SHP77 (cell line): ENCODE results near the gene HOXD4.

Experiments
- DNase-seq, 2 experiments: peaks; one replicate each; lab custom pipeline; 2025; lab: John Stamatoyannopoulos, UW

The HOXD4 gene

GRCh38 chr2:176139661-176140512, 11.5 kb upstream of the HOXD4 start:
- no peak for DNase-seq

- peak; percentile 43 to 57 for DNase-seq
Measured at GRCh38 chr2:176140513-176141317, 10.6 kb upstream of the HOXD4 start.

DNA sequence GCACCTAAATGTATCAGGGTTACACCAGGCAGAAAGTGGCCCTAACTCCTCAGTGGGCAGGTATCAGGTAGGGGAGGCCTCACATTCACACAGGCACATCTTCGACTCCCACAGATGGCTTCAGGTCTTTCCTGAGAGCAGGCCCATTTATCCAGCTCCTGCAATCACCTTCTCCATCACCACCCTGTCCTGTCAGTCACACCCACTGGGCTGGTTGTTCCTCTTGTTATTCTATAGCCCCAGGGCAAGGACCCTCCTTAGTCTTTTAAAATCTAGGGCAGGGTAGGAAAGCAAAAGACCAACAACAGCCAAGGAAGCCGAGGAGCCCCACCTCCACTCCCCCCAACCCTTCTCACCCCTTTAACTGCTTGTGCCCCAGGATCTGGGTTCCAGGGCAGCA, 9.1 kb upstream of the HOXD4 start:
- DNase-seq: no peak

DNA sequence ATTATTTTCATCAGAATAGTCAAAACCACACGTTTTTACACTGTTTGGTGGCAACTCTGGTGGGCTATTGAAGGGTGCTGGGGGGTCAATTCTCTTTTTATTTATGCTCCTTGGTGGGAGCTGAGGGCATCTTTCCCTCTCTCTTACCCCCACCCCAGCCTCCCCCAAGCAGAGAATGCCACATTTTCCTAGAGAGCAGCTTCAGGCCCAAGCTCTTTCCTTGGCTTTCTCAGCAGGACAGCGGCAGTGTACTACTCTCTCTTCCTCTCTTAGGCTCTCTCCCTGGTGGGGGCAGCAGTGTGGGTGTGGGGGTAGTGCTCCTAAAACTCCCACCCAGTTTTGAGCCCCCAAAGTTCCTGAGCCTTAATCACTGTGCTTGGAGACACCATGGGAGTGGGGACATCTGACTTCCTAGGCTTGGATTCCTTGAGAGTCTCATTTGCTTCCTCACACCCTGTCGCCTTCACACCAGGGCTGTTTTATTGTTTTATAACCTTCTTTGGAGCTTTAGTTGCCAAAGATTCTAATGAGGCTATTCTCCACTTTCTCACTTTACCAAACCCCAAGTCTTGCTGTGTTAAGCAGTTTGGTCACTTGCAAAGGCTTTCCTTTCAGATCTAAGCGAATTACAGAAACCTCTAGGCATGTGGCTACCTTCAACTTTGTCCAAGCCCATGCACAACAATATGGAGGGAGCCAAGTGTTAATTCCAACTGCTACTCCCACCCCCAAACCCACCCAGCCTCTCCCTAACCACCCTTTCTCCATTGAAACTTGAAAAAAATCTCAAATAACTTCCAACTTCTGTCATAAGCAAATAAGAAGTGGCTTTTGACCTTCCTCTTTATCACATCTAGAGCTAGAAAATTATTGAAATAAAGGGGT, 6.0 kb upstream of the HOXD4 start:
- DNase-seq: no peak

GRCh38 chr2:176146101-176146500, 5.2 kb upstream of the HOXD4 start:
- no peak for DNase-seq

DNA sequence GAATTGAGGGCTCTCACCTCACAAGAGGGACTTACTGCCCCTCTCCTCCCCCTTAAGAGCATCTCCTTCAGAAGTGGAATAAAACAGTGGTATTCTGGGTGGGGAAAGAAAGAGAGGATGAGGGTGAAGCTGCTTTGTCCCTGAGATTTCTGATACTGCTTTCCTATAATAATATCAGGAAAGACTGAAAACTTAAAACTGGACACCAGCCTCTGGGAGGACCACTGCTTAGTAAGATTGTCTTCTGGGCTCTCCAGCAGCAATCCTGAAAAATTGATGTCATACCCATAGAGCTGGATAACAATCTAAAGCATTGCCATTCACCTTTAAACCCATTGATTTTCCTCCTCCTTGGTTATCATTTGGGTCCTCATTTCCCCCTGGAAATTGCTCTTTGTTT, 4.7 kb upstream of the HOXD4 start:
- DNase-seq: no peak

GRCh38 chr2:176147210-176147799, 4.0 kb upstream of the HOXD4 start:
- DNase-seq: no peak

DNA sequence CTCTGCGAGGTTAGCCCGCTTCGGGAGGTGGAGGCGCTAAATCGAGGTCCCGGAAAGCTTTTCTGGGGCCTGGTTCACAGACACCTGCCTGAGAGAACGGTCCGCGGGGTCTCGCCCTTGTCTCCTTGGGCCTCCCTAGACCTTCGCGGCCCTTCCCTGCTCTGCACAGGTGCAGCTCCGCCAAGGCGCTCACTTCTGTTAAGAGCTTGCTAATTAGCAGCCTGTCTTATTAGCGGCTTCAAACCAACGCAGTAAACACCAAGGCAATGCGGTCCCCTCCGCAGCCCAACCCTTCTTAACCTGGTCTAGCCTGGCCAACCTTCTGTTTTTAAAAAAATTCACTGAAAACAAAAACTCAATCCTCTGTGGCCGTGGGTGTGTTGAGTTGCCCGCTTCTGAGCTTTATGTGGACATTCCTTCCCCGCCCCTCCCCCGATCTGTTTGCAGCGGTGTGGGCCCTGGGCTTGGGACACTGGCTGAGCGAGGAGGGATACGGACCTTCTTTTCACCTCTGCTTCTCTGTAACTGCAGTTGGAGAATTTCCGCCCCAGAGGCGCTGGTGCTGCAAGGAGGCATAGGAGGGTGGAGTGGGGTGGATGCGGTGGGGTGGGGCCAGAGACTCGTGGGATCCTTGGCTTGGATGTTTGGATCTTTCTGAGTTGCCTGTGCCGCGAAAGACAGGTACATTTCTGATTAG, 3.4 kb upstream of the HOXD4 start:
- DNase-seq: no peak

GRCh38 chr2:176148751-176149421, 2.5 kb upstream of the HOXD4 start:
- DNase-seq: no peak

DNA sequence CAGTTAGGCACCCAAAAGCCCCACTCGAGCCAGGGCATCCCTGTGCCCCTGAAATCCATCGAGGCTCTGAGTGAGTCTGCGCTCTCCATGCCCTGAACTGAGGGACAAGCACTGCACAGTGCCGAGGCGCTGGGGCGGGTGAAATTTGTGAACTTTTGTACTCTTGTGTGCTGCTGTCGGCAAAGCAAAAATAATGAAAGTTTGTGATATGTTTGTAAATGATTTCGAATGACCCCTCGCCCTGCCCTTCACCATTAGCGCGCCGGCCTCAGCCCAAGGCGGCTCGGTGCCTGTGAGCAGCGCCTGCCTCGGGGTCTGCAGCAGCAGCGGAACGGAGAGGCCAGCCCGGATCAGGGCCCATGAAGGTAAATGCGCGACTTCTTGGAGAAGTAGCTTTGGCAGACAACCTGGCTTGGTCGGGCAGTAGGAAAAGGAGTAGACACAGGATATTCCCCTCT, 1.8 kb upstream of the HOXD4 start:
- no peak for DNase-seq

- no peak for DNase-seq
Measured at GRCh38 chr2:176149939-176150583, 1.3 kb upstream of the HOXD4 start.

DNA sequence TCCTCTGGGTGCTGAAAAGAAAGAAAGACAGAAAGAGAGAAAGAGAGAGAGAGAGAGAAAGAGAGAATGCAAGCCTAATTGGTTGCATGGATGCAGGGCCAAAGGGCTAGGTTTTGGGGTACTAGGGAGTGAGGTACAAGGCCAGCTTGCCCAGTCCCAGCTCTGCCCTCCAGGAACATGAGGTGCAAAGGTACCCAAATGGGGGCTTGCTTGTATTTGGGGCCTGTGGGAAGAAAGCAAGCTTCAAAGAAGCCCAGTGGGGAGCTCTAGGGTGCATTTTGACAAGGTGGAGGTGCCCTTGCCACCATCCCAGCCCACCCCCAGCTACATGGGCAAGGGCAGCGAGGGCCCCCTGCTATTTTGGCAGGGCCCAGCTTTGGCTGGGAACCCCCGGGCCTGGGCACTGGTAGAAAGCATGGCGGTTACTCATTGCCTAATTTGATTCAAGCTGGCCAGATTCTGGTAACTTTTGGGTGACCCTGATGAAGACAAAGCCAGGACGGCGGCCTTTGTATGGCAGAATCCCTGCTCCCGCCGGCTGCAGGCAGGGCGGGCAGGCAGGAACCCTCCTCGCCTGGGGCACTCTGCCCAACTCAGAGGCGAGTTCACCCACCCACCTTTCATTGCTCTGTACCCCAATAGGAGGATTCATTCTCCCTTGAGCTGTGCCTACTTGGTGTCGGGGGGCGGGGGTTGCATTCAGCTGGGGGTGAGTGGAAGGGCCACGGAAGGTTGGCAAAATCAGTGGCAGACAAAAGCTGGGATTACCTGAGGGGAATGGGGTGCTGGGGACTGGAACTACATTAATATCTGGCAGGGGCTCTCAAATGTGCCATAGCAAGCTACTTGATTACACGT, 537 bp upstream of the HOXD4 start:
- no peak for DNase-seq

DNA sequence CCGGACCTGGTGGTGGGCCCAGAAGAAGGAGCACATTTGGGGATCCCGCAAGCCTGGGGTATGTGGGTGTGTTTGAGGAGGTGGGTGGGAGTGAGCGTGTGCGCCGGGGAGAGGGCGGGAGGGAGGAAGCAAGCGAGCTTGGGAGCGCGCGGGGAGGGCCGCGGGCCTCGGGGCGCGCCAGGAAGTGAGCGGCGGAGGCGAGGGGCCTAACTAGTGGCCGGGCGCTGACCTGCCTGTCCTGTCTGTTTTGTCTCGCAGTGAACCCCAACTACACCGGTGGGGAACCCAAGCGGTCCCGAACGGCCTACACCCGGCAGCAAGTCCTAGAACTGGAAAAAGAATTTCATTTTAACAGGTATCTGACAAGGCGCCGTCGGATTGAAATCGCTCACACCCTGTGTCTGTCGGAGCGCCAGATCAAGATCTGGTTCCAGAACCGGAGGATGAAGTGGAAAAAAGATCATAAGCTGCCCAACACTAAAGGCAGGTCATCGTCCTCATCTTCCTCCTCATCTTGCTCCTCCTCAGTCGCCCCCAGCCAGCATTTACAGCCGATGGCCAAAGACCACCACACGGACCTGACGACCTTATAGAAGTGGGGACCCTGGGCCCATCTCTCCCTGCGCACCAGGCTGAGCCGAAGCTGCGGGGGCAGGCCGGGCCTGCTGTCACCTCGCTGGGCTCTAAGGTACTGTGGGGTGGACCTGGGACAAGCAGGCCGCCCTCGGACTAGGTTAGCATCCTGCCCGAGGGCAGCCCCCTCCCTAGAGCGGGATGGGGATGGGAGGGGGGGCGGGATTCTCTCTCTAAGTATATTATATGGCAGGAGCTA, 1.2 kb downstream of the HOXD4 start:
- no peak for DNase-seq

- DNase-seq: no peak
Measured at GRCh38 chr2:176154576-176155252, 3.4 kb downstream of the HOXD4 start.

DNA sequence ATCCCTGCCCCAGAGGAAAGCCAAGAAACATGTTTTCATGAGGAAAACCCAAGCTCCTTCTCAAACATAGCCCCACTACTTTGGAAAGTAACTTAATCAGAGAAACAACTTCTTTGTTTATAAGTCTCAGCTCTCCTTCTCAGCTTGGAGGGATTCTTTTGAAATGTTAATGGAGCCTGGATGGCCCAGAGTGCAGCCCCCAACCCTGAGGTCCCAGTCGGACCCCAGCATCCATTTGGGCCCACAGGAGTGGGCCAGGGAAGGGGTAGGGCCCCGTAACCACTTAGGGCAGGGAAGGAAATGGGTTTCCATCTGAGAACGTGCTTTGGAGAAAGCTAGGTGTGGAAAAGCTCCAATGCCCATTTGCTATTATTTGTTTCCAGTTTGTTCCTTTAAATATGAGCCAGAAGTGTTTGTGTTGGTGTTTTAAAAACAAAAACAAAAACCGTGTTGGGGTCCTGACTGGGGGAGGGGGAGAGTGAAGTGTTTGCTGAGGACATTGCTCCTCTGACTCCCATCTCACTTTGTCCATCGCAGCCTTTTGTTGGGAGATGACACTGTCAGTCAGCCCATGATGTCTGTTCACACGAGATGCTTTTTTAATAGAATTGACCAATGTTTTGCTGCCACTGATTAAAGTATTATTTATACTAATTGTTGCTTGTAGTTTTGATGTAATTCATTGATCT, 4.2 kb downstream of the HOXD4 start:
- no peak for DNase-seq

- no peak for DNase-seq
Measured at GRCh38 chr2:176156301-176156806, 5.0 kb downstream of the HOXD4 start.
